ENCODE measurements around the gene PRPF31. TPM values are rescaled to one million over a fixed set of nuclear protein-coding genes. Genes with fewer than 3 reads are reported as not detected.

PRPF31 gene
- polyA plus RNA-seq, 1 experiment = 28.7 TPM

DNA sequence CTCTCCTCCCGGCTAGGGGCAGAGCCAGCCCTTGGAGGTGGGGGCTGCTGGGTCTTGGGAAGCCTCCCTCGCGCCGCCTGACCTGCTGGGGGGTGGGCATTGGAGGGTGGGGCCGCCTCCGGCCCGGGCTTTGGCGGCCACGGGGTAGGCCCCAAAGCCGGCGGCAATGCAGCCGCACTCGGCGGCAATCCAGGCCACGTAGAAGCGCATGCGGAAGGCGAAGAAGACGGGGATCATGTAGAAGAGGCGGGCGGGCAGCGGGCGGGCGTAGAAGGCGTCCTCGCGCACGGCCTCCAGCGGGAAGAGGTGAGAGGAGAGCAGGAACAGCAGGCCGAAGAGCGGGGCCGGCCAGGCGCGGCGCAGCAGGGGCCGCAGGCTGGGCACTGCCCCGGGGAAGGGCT lies 65.1 kb downstream of the PRPF31 start:
- TF ChIP-seq, protein P1, sequence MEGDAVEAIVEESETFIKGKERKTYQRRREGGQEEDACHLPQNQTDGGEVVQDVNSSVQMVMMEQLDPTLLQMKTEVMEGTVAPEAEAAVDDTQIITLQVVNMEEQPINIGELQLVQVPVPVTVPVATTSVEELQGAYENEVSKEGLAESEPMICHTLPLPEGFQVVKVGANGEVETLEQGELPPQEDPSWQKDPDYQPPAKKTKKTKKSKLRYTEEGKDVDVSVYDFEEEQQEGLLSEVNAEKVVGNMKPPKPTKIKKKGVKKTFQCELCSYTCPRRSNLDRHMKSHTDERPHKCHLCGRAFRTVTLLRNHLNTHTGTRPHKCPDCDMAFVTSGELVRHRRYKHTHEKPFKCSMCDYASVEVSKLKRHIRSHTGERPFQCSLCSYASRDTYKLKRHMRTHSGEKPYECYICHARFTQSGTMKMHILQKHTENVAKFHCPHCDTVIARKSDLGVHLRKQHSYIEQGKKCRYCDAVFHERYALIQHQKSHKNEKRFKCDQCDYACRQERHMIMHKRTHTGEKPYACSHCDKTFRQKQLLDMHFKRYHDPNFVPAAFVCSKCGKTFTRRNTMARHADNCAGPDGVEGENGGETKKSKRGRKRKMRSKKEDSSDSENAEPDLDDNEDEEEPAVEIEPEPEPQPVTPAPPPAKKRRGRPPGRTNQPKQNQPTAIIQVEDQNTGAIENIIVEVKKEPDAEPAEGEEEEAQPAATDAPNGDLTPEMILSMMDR (IDR thresholded peaks at IDR 0.05; ENCODE audit: low read depth, low read length) = no peak
- CTCF ChIA-PET = interaction anchor here (1.1 to 1.8 kb wide), 2 partner anchors 11 to 12 kb away, joined by 4 to 6 read pairs; no protein-coding TSS in a partner anchor
- POLR2A ChIA-PET = no interaction called here
- no peak for DNase-seq (ENCODE audit: low read depth, low spot score)
- Histone ChIP-seq H3K4me3 (ENCODE audit: low read depth, low read length) (no peak overlapping the region), H3K9me3 (ENCODE audit: control insufficient read depth, insufficient read depth, low read length) (no peaks in the 10 kb centered on the region), H3K27ac (ENCODE audit: low read depth, low read length) (no peak overlapping the region), H3K27me3 (ENCODE audit: control insufficient read depth, insufficient read depth, low read length) (no peaks in the 10 kb centered on the region)

Other genes with a start within 250 kb of the PRPF31 start
- gene MYADM, start 247.9 kb upstream of the PRPF31 start, polyA plus RNA-seq (2011; rRNA removed) = 39.3 and 71.0 TPM in 2 replicates
- gene PRKCG, start 233.6 kb upstream of the PRPF31 start, polyA plus RNA-seq (2011; rRNA removed) = 0.09 and 0.14 TPM in 2 replicates
- gene CACNG7, start 206.5 kb upstream of the PRPF31 start, polyA plus RNA-seq (2011; rRNA removed) = 8.6 and 9.3 TPM in 2 replicates
- gene CACNG8, start 152.8 kb upstream of the PRPF31 start, polyA plus RNA-seq (2011; rRNA removed) = 0.33 and 0.52 TPM in 2 replicates
- gene CACNG6, start 124.1 kb upstream of the PRPF31 start, polyA plus RNA-seq (2011; rRNA removed) = 0.17 and 0.19 TPM in 2 replicates
- gene VSTM1, start 51.9 kb upstream of the PRPF31 start, polyA plus RNA-seq (2011; rRNA removed) = not detected in 2 replicates
- not detected in 2 replicates for gene TARM1, start 34.4 kb upstream of the PRPF31 start, polyA plus RNA-seq (2011; rRNA removed)
- gene OSCAR, start 15.0 kb upstream of the PRPF31 start, polyA plus RNA-seq (2011; rRNA removed) = 0.22 and 0.29 TPM in 2 replicates
- gene NDUFA3, start 12.9 kb upstream of the PRPF31 start, polyA plus RNA-seq (2011; rRNA removed) = 35.4 and 54.0 TPM in 2 replicates
- gene TFPT, start 97 bp upstream of the PRPF31 start, polyA plus RNA-seq (2011; rRNA removed) = 12.3 and 15.8 TPM in 2 replicates
- gene CNOT3, start 22.0 kb downstream of the PRPF31 start, polyA plus RNA-seq (2011; rRNA removed) = 9.9 and 18.7 TPM in 2 replicates
- 3.0 and 3.3 TPM in 2 replicates for gene LENG1, start 44.0 kb downstream of the PRPF31 start, polyA plus RNA-seq (2011; rRNA removed)
- 1.3 and 1.5 TPM in 2 replicates for gene TMC4, start 57.4 kb downstream of the PRPF31 start, polyA plus RNA-seq (2011; rRNA removed)
- 45.1 and 63.2 TPM in 2 replicates for gene MBOAT7, start 73.8 kb downstream of the PRPF31 start, polyA plus RNA-seq (2011; rRNA removed)
- gene TSEN34, start 75.6 kb downstream of the PRPF31 start, polyA plus RNA-seq (2011; rRNA removed) = 32.4 and 36.4 TPM in 2 replicates
- gene RPS9, start 85.1 kb downstream of the PRPF31 start, polyA plus RNA-seq (2011; rRNA removed) = 1,566 and 2,378 TPM in 2 replicates
- gene LILRB3, start 107.3 kb downstream of the PRPF31 start, polyA plus RNA-seq (2011; rRNA removed) = not detected in 2 replicates
- not detected in 2 replicates for gene LILRA6, start 127.0 kb downstream of the PRPF31 start, polyA plus RNA-seq (2011; rRNA removed)
- gene LILRB5, start 141.5 kb downstream of the PRPF31 start, polyA plus RNA-seq (2011; rRNA removed) = not detected in 2 replicates
- gene LILRB2, start 165.4 kb downstream of the PRPF31 start, polyA plus RNA-seq (2011; rRNA removed) = not detected in 2 replicates
- gene LILRA5, start 197.4 kb downstream of the PRPF31 start, polyA plus RNA-seq (2011; rRNA removed) = not detected in 2 replicates
- gene LILRA4, start 223.4 kb downstream of the PRPF31 start, polyA plus RNA-seq (2011; rRNA removed) = not detected in 2 replicates
- gene LAIR1, start 249.2 kb downstream of the PRPF31 start, polyA plus RNA-seq (2011; rRNA removed) = not detected in 2 replicates

Data from AG04450 (cell line).